GM21786 (cell line): ENCODE results near the gene GYS1.

ENCODE experiments used
- ATAC-seq: cut with Tn5 transposase; IDR thresholded peaks from one replicate; pipeline ENCODE4 v1.9.1; 2021; ENCODE audit not compliant: unreplicated experiment

The GYS1 gene

DNA sequence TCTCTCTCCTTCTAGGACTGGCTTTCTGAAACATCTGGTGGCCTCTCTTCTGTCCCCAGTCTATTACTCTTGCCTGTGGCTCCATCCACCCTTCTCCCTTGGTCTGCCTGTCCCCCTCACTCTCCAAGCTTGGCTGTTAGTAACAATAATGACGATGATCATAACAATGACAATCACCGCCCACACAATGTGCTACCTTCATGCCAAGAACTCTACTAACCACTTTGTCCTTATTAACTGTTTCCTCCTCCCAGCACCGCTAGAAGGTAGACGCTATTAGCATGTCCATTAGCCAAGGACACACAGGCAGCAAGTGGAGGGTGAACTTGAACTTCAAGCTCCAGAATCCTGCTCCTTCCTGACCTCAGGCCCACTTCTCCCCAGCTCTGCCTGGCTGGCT lies 2.7 kb downstream of the GYS1 start:
- no peak for ATAC-seq

DNA sequence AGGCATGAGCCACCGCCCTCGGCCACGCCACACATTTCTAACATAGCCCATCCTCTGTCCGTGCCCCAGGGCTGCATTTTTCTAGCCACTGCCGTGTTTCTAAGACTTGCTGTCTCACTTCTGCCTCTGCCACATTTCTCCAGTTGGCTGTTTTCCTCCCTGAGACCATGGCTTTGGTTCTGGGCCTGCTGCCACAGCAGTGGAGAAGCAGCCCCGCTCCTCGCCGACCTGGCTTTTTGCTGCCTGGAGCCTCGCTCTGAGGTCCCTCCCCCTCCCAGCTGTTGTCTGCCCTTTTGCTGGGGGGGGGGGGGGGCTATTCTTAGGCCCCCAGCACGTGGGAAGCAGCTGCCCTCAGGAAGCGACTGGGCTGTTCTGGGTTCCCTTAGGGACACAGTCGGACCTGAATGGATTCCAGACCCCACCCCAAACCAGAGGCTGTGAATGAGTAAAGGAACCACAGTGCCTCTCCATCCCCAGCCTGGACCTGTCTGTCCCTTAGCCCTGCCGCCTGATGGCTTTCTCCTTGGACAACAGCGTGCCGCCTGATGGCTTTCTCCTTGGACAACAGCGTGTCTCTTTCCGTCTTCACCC lies 3.3 kb downstream of the GYS1 start:
- ATAC-seq, result no peak

DNA sequence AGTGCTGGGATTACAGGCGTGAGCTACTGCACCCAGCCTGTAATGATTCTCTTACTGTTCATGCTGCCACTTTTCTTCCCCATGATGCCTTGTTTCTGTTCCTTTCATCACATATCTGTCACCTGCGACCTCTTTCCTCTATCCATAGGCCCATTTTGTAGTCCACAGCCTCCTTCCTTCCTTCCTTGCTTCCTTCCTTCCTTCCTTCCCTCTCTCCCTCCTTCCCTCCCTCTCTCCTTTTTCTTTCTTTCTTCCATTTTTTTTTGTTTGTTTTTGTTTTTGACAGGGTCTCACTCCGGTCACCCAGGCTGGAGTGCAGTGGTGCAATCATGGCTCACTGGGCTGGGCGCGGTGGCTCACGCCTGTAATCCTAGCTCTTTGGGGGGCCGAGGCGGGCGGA lies 4.2 kb downstream of the GYS1 start:
- no peak for ATAC-seq

DNA sequence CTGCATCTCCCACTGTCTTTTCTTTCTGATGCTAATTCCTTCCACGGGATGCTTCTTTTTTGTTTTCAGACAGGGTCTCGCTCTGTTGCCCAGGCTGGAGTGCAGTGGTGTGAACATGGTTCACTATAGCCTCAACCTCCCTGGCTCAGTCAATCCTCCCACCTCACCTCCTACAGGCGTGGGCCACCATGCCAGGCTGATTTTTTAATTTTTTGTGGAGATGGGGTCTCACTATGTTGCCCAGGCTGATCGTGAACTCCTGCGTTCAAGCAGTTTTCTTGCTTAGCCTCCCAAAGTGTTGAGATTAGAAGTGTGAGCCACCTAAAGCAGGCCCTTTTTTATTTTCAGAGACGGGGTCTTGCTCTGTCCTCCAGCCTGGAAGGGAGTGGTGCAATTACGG lies 4.8 kb downstream of the GYS1 start:
- no peak for ATAC-seq

DNA sequence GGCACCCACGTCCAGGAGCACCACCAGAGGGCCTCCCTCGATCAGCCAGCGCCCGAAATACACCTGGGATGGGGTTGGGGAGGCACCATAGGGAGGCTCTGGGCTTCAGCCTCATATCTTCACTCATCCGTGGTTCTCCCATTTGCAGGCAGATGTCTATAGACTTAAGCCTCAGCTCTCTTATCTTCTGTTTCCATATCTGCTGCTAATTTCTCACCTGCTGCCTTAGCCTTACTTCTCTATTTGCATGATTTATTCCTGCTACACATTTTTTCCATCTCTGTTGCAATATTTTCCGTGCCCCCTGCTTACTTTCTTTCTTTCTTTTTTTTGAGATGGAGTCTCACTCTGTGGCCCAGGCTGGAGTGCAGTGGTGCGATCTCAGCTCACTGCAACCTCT lies 5.8 kb downstream of the GYS1 start:
- ATAC-seq, result no peak

DNA sequence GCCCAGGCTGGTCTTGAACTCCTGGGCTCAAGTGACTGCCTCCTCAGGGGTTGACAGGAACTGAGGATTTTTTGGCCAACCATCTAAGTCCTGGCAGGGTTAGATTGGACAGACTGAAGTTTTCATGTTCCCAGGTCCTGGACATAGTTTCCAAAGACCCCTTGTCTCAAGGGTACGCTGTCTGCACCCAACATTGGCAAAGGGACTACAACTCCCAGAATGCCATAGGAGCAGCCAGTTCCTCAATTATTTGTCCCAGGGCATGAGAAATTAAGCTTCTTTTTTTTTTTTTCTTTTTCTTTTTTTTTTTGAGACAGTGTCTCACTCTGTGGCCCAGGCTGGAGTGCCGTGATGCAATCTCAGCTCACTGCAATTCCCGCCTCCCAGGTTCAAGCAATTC lies 6.9 kb downstream of the GYS1 start:
- ATAC-seq, result no peak

DNA sequence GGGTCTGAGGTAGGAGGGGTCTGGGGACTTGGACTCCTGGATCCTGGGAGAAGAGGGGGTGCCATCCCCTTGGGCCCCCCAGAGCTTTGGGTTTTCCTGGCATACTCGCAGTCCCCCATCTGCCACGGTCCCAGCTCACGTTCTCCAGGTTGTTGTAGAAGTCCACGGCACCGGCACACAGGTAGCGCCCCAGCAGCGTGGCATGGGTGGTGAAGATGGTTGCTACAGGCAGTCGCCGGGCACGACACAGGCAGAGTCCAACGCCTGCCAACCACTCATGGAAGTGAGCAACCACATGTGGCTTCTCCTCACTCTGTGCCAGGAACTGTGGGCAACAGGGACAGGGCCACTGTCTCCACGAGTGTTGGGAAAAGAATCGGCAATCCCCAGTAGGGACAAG lies 7.4 kb downstream of the GYS1 start:
- ATAC-seq, result no peak

DNA sequence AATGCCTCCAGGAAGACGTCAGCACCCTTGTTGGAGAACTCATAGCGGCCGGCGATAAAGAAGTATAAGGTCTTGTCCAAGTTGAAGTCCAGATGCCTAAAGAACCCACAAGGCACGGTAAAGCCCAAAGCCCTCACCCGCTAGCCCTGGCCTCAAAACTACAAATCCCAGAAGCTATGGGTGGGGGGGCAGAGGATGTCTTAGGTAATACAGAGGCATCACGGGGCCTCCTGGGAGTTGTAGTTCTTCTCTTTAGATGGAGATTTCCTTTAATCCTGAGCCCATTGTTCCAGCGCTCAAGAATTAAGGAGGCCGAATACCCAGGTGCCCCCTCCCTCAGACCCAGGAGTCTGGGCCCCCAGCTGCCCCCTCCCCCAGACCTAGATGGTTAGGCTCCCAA lies 10.8 kb downstream of the GYS1 start:
- ATAC-seq, result no peak

DNA sequence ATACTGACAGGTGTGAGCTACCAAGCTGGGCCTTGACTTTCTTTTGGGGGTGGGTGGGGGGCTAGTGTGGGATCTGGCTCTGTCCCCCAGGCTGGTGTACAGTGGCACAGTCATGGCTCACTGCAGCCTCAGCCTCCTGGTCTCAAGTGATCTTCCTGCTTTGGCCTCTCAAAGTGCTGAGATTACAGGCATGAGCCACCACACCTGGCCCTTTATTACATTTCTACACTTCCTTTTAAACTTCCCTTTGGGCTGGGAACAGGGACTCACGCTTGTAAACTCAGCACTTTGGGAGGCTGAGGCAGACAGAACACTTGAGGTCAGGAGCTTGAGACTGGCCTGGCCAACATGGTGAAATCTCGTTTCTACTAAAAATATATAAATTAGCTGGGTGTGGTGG lies 16.0 kb downstream of the GYS1 start:
- no peak for ATAC-seq

DNA sequence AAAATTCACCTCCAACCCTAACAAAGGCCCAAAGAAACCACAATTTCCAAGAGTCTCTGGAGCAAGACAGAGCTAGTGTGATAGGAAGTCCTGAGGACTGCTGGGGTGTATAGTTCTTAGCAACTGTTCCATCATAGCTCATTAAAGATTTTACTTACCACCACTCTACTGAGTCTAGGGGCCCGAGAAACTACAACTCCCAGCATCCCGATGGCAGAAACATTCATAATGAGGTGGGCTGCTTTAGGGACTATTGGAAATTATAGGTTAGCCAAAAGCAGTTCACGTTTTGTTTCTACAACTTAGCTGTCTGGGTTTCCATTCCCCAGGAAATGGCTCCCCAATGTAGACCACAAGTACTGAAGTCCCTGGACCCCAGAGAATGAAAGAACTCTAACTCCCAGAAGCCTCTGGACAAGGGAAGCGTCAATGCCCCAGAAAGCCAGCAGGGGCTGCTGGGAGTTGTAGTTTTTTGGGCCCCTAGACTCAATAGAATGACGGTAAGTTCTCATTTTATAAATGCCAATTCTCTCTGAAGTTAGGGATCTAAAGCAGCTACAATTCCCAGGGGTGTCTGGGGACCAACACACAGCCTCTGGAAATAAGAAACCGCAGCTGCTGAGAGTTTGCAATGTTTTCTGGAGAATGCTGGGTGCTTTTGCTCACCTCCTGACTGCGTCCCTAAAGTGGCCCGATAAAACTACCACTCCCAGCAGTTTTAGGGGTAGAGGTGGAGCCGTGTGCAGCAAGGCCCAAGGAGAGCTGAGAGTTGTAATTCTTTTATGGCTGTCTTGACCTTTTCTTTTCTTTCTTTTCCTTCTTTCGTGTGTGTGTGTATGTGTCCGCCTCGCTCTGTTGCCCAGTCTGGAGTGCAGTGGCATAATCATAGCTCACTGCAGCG lies 16.9 kb downstream of the GYS1 start:
- no peak for ATAC-seq

DNA sequence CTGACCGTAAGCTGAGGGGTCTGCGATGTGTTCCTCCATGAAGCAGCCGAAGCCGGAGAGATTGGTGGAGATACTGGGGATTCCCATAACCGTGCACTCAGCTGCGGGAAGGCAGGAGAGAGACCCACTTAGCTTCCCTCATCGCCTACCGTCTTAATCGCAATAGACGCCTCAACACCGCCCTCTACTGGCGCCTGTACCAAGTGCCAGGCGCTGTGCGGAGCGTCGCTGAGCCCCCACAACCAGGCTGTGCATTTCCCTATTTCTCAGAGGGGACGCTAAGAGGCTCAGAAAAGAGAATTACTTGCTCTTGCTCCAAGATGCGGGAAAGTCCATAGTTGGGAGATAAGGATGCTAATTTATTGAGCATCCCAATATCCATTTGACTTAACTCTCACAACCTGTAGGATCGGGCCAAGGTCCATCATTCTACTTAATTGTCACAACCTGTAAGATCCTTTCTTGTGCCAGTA lies 22.1 kb downstream of the GYS1 start:
- ATAC-seq, result no peak

DNA sequence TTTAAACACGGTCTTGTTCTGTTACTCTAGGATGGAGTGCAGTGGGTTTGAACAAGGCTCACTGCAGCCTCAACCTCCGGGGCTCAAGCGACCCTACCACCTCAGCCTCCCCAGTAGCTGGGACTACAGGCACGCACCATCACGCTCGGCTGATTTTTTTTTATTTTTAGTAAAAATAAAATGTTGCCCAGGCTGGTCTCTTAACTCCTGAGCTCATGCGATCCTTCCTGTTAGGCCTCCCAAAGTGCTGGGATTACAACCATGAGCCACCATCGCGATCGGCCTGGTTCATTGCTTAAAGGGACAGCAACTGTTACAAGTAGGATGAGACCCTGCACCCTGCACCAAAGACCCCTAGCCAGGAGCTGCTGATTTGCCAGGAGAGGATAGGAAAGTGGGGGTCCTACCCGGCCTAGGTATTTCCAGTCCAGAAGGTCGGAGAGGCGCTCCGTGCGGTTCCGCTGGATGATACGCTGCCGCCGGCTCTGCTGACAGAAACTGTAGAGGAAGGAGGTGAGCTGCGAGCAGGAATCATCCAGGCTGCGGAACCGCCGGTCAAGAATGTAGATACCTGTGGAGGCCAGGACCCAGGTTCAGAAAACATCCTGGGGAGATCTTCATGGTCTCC lies 22.9 kb downstream of the GYS1 start:
- ATAC-seq, result no peak

DNA sequence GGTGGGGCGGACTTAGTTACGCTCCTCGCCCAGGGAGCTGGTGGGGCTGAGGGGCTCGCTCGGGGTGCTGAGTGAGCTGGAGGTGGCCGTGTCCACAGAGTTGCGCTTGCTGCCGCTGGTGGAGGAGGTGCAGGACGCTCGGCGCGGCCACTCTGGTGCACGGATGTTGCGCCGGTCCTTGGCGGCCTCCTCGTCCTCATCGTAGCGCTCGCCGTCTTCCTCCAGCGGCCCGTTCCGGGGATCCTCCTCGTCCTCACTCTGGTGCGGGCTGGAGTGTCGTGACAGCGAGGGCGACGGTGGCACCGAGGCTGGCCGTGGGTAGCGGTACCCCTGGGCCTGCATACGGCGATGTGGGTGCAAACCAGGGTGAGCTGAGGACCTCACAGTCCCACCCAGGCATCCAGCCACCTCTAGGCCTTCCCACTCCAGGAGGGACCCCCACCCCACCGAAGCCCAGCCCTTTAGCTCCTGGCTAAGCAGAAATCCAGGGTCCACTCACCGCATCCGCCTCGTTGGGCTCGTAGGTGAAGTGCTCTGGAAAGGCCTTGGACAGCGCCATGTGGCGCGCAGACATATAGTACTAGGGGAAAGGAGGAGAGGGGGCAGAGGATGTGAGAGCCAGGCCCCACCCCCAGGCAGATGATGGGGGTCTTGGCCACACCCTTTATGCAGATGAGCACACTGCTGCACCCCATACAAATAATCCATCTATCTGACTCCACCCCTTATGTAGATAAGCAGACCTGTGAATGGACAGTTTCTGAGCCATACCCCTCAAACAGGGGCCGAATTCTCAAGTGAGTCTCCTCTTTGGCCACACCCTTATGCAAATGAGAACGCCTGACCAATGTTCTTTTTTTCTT lies 23.6 kb downstream of the GYS1 start:
- no peak for ATAC-seq

DNA sequence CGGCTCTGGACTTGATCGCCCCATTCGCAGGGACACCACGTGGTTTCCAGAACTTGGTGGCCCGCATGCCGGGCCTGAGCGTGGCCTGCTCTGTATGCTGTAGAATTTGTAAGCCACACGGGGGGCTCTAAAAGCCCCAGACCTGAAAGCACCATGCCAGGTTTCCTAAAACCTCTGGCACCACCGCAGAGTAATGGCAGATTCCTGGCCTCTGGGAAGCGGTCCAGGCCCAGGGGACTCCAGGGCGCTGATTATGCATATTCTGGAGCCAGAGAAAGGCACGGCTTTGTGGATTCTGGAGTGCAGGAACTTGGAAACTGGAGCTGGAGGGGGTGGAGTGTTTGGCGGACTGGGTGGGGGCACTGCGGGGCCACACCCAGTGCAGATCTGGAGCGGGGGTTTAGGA lies 24.3 kb downstream of the GYS1 start:
- no peak for ATAC-seq

DNA sequence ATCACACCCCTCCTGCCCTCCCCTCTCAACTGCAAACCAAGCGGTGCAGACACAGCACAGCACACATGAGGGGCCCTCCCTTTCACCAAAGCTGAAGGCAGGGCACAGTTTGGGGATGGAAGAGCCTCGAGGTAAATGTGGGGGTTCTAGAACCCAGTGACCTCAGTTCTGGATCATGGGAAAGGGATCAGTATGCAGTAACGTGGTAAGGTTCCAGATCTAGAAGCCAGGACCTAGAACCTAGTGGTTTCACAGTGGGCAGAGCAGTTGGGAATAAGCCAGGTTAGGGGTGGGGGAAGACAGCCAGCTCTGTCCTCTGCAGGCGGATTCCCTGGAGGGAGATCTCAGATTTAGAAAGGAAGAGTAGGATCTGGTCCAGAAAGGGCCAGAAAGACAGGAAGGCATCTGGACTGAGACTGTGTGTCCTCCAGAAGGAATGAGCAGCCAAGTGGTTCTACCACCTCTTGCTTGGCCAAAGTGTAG lies 24.9 kb downstream of the GYS1 start:
- no peak for ATAC-seq

DNA sequence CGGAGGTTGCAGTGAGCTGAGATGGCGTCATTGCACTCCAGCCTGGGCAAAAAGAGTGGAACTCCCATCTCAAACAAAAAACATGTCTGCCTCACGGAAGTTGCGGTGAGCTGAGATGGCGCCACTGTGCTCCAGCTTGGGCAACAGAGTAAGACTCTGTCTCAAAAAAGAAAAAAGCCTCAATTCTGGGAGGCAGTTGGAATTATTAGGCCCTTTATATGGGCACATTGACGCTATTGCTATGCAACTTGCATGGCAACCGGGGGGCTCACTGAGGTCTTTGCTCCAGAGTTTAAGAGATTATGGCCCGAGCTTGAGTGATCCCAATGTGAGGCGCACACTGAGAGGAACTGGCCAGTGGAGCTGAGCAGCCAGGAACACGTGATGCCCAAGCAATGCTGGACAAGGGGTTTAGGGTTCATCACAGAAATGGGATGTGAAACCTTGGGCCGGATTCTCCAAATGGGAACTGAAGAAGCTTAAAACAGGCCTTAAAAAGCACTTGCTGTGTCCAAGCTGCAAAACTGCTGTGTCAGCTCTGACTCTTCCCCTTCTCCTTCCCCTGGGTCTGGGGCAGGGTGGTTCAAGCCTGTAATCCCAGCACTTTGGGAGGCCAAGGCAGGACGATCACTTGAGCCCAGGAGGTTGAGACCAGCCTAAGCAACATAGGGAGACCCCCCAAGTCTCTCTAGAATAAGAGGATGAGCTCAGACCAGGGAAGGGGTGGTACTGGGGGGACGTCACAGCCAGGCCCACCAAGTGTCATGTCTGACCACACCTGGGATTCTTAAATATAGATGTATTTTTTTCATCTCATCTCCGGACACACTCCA lies 25.5 kb downstream of the GYS1 start:
- no peak for ATAC-seq

DNA sequence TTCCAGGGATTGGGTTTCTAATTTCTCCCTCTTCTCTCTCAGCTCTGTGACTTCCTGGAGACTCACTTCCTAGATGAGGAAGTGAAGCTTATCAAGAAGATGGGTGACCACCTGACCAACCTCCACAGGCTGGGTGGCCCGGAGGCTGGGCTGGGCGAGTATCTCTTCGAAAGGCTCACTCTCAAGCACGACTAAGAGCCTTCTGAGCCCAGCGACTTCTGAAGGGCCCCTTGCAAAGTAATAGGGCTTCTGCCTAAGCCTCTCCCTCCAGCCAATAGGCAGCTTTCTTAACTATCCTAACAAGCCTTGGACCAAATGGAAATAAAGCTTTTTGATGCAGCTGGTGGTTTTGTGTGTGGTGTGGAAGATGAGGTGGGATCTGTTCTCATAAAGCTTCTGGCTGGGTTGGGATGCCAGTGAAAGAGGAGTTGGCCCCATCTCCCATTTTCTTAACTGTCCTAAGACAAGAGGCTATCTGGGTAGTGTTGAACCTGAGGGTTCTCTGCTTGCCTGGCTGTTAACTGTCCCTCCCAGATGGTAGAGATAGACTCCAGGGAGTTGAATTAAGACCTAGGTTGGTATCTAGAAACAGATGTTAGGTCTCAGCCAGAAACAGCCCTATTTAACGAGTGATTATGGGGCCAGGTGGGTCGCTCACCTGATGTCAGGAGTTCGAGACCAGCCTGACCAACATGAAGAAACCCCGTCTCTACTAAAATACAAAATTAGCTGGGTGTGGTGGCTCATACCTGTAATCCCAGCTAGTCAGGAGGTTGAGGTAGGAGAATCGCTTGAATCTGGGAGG lies 26.4 kb downstream of the GYS1 start:
- ATAC-seq, result no peak

DNA sequence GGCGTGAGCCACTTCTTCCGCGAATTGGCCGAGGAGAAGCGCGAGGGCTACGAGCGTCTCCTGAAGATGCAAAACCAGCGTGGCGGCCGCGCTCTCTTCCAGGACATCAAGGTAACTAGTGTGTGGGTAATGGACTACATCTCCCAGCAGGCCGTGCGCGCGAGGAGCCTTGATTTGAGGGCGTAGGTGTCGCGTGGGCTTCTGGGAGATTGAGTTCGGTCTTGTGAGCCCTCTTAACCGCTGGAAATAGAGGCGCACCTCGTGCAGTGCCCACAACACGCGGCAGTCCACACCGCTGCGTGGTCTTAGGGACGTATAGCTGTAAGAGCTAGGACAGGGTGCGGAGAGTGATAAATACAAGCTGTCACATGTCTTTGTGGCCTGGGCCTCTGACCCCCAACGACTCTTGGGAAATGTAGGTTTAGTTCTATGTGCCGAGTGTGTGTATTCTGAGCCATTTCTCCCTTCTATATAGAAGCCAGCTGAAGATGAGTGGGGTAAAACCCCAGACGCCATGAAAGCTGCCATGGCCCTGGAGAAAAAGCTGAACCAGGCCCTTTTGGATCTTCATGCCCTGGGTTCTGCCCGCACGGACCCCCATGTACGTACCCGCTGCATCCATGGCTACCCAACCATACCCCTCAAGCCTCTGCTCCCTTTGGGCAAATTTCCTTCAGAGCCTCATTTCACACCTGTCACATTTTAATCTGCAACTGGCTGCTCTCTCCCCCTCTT lies 27.1 kb downstream of the GYS1 start:
- ATAC-seq, result peak; percentile 13
